WERI-Rb-1 (cell line): ENCODE results near the gene KCNIP1.

Experiments used
- DNase-seq: peaks from one replicate; pipeline ENCODE4 v3.0.0-alpha.2; 2020
- H3K27ac ChIP-seq: fragments of 250-450 bp; sonication (Bioruptor Pico); 2 replicates; pipeline ENCODE4 v1.5.1; 2020; ENCODE audit warnings: mild to moderate bottlenecking, moderate library complexity
- H3K27me3 ChIP-seq: fragments of 250-450 bp; sonication (Bioruptor Pico); 2 replicates; pipeline ENCODE4 v1.5.1; 2021; ENCODE audit warnings: mild to moderate bottlenecking, low read depth, moderate library complexity; ENCODE audit not compliant: insufficient read depth, severe bottlenecking
- H3K36me3 ChIP-seq: fragments of 250-450 bp; sonication (Bioruptor Pico); 2 replicates; pipeline ENCODE4 v1.5.1; 2020; ENCODE audit warnings: mild to moderate bottlenecking, moderate library complexity
- H3K4me3 ChIP-seq: 2 replicates; pipeline ENCODE4 v1.5.1; 2011; ENCODE audit warnings: low read depth, mild to moderate bottlenecking, control low read depth, low read length
- H3K9me3 ChIP-seq: fragments of 250-450 bp; sonication (Bioruptor Pico); 2 replicates; pipeline ENCODE4 v1.5.1; 2021; ENCODE audit warnings: mild to moderate bottlenecking, moderate library complexity; ENCODE audit not compliant: severe bottlenecking
- CTCF ChIP-seq: IDR thresholded peaks from 2 replicates; pipeline ENCODE4 v1.5.1; 2011; ENCODE audit warnings: low read depth, mild to moderate bottlenecking, control low read depth, inconsistent platforms, low read length

The KCNIP1 gene

GRCh38 chr5:170590566-170590965 is 86.7 kb downstream of the KCNIP1 start:
- Histone ChIP-seq H3K4me3 (no peak overlapping the region), H3K27ac (no peak overlapping the region), H3K27me3 (peaks cover 37% of the 10 kb centered on the region), H3K9me3 (no peaks in the 10 kb centered on the region), H3K36me3 (no peaks in the 10 kb centered on the region)
- no peak for DNase-seq
- no peak for TF ChIP-seq CTCF

- H3K27me3 ChIP-seq = peaks cover 42% of the 10 kb centered on the region
- no peak for TF ChIP-seq CTCF
- DNase-seq = no peak
These were observed 87.2 kb downstream of the KCNIP1 start for GRCh38 chr5:170591054-170591453.

GRCh38 chr5:170596482-170597044 is 92.7 kb downstream of the KCNIP1 start:
- TF ChIP-seq CTCF = no peak
- Histone ChIP-seq H3K4me3 (no peak overlapping the region), H3K27me3 (peaks cover 81% of the 10 kb centered on the region), H3K36me3 (no peaks in the 10 kb centered on the region), H3K27ac (no peak overlapping the region), H3K9me3 (no peaks in the 10 kb centered on the region)
- DNase-seq = no peak

More at GRCh38 chr5:170591054-170591453, 87.2 kb downstream of the KCNIP1 start:
- no peak overlapping the region for H3K27ac ChIP-seq
- H3K4me3 ChIP-seq = no peak overlapping the region
- H3K36me3 ChIP-seq = no peaks in the 10 kb centered on the region
- no peaks in the 10 kb centered on the region for H3K9me3 ChIP-seq

GRCh38 chr5:170597109-170597751 is 93.4 kb downstream of the KCNIP1 start:
- H3K27ac ChIP-seq = no peak overlapping the region
- H3K36me3 ChIP-seq = no peaks in the 10 kb centered on the region
- H3K27me3 ChIP-seq = peaks cover 81% of the 10 kb centered on the region
- DNase-seq = no peak
- no peak for TF ChIP-seq CTCF
- H3K4me3 ChIP-seq = no peak overlapping the region
- H3K9me3 ChIP-seq = no peaks in the 10 kb centered on the region

- peaks cover 83% of the 10 kb centered on the region for H3K27me3 ChIP-seq
- no peaks in the 10 kb centered on the region for H3K9me3 ChIP-seq
- DNase-seq = no peak
- H3K27ac ChIP-seq = no peak overlapping the region
- TF ChIP-seq CTCF = no peak
- no peak overlapping the region for H3K4me3 ChIP-seq
- H3K36me3 ChIP-seq = no peaks in the 10 kb centered on the region
These were observed 94.1 kb downstream of the KCNIP1 start for GRCh38 chr5:170597872-170598271.

GRCh38 chr5:170599756-170600155 is 95.9 kb downstream of the KCNIP1 start:
- DNase-seq = no peak
- Histone ChIP-seq H3K4me3 (no peak overlapping the region), H3K36me3 (no peaks in the 10 kb centered on the region), H3K9me3 (no peaks in the 10 kb centered on the region), H3K27me3 (peaks cover 91% of the 10 kb centered on the region), H3K27ac (no peak overlapping the region)
- no peak for TF ChIP-seq CTCF
